Thyroid gland (tissue), 4 donors: ENCODE data around the gene RABL6.

Experiments used
- CTCF ChIP-seq, 6 experiments: fragments of 200-600 bp in 3 of 6; fragments of 450-650 bp in 3 of 6; sonication (generic) in 3 of 6; IDR thresholded peaks; one replicate each; pipeline ENCODE4 v1.5.1; 2016 to 2019; ENCODE audit warnings: antibody characterized with exemption in 6 of 6, mild to moderate bottlenecking in 2 of 6, inconsistent platforms in 1 of 6, moderate library complexity in 1 of 6
- POLR2A ChIP-seq, 2 donors: fragments of 450-650 bp; IDR thresholded peaks; one replicate each; pipeline ENCODE4 v1.6.1; 2017; ENCODE audit warnings: antibody characterized with exemption in 2 of 2, mild to moderate bottlenecking in 2 of 2, moderate library complexity in 1 of 2

DNA sequence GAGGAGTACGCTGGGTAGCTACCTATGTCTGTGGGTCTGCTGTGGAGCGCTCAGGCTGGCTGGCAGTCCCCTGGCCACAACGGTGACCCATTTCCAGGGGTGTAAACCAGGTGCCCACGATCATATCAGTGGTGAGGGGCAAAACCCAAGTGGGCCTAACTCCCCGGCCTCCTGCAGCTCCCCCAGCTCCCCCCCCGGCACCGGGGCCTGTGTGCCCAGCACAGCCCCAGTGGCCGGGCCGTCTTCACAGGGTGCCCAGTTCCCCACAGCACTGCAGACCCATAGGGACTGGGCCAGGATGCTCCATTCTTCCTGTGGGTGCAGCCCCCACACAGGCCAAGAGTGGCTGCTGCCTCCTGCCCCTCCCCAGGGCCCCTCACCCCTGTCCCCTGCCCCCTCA is 48.7 kb upstream of the RABL6 start:
- TF ChIP-seq CTCF (IDR thresholded peaks at IDR 0.05): no peak
- TF ChIP-seq POLR2A (IDR thresholded peaks at IDR 0.05): no peak
